Ramos (cell line): Measurements from ENCODE around the gene KCTD4.
"Not testable (repeated sequence)": the region's sequence is repeated elsewhere in the genome, so short reads cannot be mapped to it uniquely, and the experiment has no call there.

Experiments
- in situ Hi-C: fragments of 300-500 bp; cut with MboI; formaldehyde crosslinking; loops from one replicate; pipeline ENCODE4 v1.14.3; 2022; ENCODE audit warnings: low sequenced_read_pairs; ENCODE audit not compliant: unreplicated experiment

The KCTD4 gene

DNA sequence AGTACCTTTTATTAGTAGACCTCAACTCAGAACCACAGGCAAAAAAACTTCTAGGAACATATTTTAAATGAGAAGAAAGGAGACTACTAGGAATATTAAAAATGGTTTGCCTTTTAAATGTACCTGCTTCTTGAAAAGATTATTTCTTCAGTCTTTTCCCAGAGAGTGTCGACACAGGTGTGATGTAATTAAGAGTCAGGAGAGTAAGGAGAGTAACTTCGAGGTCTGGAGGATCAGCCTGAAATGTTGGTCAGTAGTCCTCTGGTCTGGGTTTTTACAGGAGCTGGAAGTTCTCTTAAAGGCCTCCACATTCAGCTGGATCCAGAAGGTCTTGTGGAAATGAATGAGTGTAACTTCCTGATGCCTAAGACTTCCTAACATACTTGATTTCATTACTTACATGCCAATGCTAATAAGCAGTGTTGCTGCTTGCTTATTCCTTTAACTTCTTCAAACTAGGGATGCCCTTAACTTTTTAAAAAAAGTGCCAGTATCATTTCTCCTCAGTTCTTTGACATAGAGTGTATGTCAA, at the start of gene KCTD4:
Gene KCTD4, minus strand, starts transcription at position 345 of the 532 bp plus-strand sequence. CDS start 6,478 bp downstream, outside the sequence.
- in situ Hi-C loops, result no loop called here

DNA sequence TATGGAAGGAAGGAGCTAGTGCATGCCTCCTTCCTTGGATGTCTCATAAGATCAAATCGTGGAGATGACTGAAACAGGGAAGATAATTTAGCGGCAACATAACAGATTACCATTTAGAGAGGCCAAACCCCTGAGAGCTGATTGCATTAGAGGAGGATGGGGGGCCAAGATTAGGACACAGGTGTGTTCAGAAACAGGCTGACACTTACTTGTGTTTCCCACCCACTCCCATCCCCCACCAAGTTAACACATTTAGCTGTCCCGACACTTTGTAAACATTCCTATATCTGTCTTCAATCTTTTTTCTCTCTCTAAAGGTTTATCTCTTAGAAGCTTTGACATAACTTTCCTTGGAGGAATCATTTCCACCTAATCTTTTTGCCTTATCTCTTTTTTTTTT, 48.8 kb upstream of the KCTD4 start:
- in situ Hi-C loops, result no loop called here

GRCh38 chr13:45244736-45245135, 43.9 kb upstream of the KCTD4 start:
- in situ Hi-C loops, result not testable (repeated sequence)

DNA sequence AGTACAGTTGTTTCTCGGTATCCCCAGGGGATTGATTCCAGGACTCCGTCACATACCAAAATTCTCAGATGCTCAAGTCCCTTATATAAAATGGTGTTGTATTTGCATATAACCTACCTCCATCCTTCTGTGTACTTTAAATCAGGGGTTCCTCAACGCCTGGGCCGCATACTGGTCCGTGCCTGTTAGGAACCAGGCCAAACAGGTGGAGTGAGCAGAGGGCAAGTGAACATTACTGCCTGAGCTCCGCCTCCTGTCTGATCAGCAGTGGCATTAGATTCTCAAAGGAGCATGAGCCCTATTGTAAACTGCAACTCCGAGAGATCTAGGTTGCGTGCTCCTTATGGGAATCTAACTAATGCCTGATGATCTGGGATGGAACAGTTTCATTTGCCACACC, 42.2 kb upstream of the KCTD4 start:
- in situ Hi-C loops, result no loop called here

DNA sequence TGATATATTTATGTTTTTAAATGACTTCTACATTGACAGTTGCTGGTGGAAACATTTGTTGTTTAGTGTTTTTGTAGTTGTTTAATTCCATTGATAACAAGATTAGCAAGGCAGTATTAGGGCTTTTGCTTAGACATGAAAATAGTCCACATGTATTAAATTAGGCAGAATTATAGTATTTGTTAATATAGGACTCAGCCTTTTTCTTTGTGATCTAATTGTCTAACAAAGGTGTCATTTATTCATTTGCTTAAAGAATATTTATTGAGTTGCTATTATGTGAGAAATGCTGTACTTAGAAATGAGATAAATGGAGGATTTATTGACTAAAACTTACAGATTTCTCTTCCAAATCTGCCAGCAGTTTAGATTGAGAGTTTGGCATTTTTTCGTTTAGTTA, 41.7 kb upstream of the KCTD4 start:
- in situ Hi-C loops, result no loop called here

GRCh38 chr13:45242070-45242469, 41.2 kb upstream of the KCTD4 start:
- in situ Hi-C loops, result no loop called here

- in situ Hi-C loops, result no loop called here
Measured at GRCh38 chr13:45240143-45240542, 39.3 kb upstream of the KCTD4 start.

- in situ Hi-C loops, result no loop called here
Measured at GRCh38 chr13:45238945-45239795, 38.3 kb upstream of the KCTD4 start.

GRCh38 chr13:45232591-45232990, 31.7 kb upstream of the KCTD4 start:
- in situ Hi-C loops, result no loop called here

DNA sequence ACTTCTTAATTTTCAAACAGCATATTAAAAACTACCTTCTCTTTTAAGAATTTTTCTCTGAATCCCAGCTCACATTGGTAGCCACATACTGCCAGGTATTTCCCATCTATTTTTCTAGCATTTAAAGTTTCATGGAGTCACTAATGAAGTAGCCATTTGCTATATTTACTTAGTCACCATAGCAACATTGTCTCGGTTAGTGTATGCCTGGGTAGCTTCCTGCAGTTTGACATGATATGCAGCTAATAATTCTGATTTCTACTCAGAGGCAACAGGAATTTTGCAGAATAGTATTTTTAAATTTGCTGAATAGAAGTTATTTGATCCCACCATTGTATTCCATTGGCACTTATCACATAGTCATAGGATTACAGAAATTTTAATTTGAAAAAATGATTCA, 30.9 kb upstream of the KCTD4 start:
- in situ Hi-C loops, result no loop called here

- in situ Hi-C loops, result no loop called here
Measured at GRCh38 chr13:45231305-45231704, 30.5 kb upstream of the KCTD4 start.

- in situ Hi-C loops, result no loop called here
Measured at GRCh38 chr13:45229172-45229571, 28.3 kb upstream of the KCTD4 start.

GRCh38 chr13:45228002-45228401, 27.2 kb upstream of the KCTD4 start:
- in situ Hi-C loops, result no loop called here

DNA sequence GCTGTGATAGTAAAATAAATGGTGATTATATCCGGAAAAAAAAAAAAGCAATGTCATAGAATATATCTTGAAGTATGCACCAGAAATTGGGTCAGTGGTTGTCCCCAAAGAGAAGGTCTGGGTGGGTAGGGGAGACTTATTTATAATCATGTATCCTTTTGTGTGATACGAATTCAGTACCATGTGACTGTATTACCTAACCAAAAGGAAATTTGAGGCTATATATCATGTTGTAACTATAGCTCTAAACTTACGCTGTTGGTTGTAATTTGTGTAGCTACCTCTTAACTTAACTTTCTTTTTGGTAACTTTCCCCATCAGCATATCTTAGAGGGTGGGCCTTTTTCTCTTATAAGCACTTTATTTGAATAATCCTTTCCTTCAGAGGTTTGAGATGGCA, 25.2 kb upstream of the KCTD4 start:
- in situ Hi-C loops, result no loop called here

GRCh38 chr13:45225370-45225769, 24.5 kb upstream of the KCTD4 start:
- in situ Hi-C loops, result no loop called here

DNA sequence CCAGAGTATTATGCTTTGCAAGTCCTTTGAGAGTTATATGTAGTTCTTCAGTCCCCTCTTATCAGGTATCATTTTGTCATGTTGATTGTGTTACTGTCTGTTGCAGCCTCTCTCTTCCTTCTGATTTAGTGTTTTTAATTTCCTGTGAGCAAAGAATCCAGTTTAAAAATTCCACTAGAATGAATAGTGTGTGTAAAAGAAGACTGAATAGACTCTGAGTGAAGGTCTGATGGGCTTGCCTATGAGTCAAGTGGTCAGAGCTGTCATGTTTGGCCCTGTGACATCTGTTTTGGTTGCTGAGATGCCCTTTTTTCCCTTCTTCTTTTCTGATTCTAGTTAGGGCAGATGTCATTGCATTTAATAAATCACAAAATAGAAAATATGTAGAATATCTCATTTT, 23.3 kb upstream of the KCTD4 start:
- in situ Hi-C loops, result no loop called here

- in situ Hi-C loops, result no loop called here
Measured at GRCh38 chr13:45222919-45223318, 22.1 kb upstream of the KCTD4 start.

GRCh38 chr13:45222516-45222915, 21.7 kb upstream of the KCTD4 start:
- in situ Hi-C loops, result no loop called here

DNA sequence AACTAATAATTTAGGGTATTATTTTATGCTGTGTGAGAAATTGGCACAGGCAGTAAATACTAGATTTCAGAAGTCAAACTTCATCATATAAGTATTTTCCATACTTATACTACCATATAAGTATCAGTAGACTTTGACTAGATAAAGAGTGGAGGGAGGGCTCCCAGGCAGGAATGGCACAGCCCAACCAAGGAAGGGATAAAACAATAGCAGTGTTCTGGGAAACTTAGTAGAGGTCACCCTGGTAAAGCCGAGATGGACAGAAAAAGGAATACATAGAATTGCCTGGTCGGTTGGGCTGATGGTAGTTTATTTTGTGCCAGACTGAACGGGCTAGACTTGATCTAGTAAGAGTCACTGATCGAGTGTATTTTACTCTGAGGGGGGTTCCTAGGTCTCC, 19.6 kb upstream of the KCTD4 start:
- in situ Hi-C loops, result no loop called here

- in situ Hi-C loops, result no loop called here
Measured at GRCh38 chr13:45219938-45220375, 19.1 kb upstream of the KCTD4 start.

GRCh38 chr13:45219123-45219891, 18.5 kb upstream of the KCTD4 start:
- in situ Hi-C loops, result no loop called here
